HG03060 (cell line): ENCODE results near the gene WDFY3.
"Not testable (repeated sequence)": the region's sequence is repeated elsewhere in the genome, so short reads cannot be mapped to it uniquely, and the experiment has no call there.

Source experiments
- ATAC-seq: cut with Tn5 transposase; IDR thresholded peaks from one replicate; pipeline ENCODE4 v1.9.1; 2021; ENCODE audit warnings: low read depth, moderate number of reproducible peaks; ENCODE audit not compliant: unreplicated experiment

Gene WDFY3

GRCh38 chr4:84683064-84683850 lies 283.2 kb downstream of the WDFY3 start:
- ATAC-seq: no peak

- ATAC-seq: not testable (repeated sequence)
Observed at GRCh38 chr4:84682661-84683060, 283.8 kb downstream of the WDFY3 start.

GRCh38 chr4:84681486-84682274 lies 284.8 kb downstream of the WDFY3 start:
- ATAC-seq: no peak

- no peak for ATAC-seq
Observed at GRCh38 chr4:84680956-84681355, 285.5 kb downstream of the WDFY3 start.

GRCh38 chr4:84678976-84679744 lies 287.3 kb downstream of the WDFY3 start:
- no peak for ATAC-seq

GRCh38 chr4:84677995-84678394 lies 288.5 kb downstream of the WDFY3 start:
- ATAC-seq: no peak

- ATAC-seq: no peak
Observed at GRCh38 chr4:84677093-84677492, 289.4 kb downstream of the WDFY3 start.

GRCh38 chr4:84673475-84674240 lies 292.8 kb downstream of the WDFY3 start:
- no peak for ATAC-seq

GRCh38 chr4:84672177-84672576 lies 294.3 kb downstream of the WDFY3 start:
- no peak for ATAC-seq

- no peak for ATAC-seq
Observed at GRCh38 chr4:84669201-84669600, 297.3 kb downstream of the WDFY3 start.

- ATAC-seq: no peak
Observed at GRCh38 chr4:84666439-84666838, 300.1 kb downstream of the WDFY3 start.

- not testable (repeated sequence) for ATAC-seq
Observed at GRCh38 chr4:84664767-84665166, 301.7 kb downstream of the WDFY3 start.

- no peak for ATAC-seq
Observed at GRCh38 chr4:84661191-84661939, 305.1 kb downstream of the WDFY3 start.

GRCh38 chr4:84660606-84661005 lies 305.9 kb downstream of the WDFY3 start:
- ATAC-seq: no peak

- no peak for ATAC-seq
Observed at GRCh38 chr4:84652478-84652877, 314.0 kb downstream of the WDFY3 start.

GRCh38 chr4:84651499-84651898 lies 315.0 kb downstream of the WDFY3 start:
- no peak for ATAC-seq

GRCh38 chr4:84648863-84649647 lies 317.4 kb downstream of the WDFY3 start:
- no peak for ATAC-seq

- ATAC-seq: no peak
Observed at GRCh38 chr4:84648178-84648577, 318.3 kb downstream of the WDFY3 start.
